ENCODE data around the gene PPP1R8.
"Not testable (repeated sequence)": the region's sequence is repeated elsewhere in the genome, so short reads cannot be mapped to it uniquely, and the experiment has no call there.

PPP1R8 gene

GRCh38 chr1:27830621-27831440 lies at the start of gene PPP1R8:
PPP1R8 (plus strand) TSS chr1:27830782; CDS start chr1:27830836, 54 bp downstream.
- peak; percentile 89 for DNase-seq (ENCODE audit: low read depth)

GRCh38 chr1:27782950-27783349 lies 47.6 kb upstream of the PPP1R8 start:
- DNase-seq (ENCODE audit: low read depth) = no peak

GRCh38 chr1:27784700-27785099 lies 45.9 kb upstream of the PPP1R8 start:
- DNase-seq (ENCODE audit: low read depth) = no peak

- DNase-seq (ENCODE audit: low read depth) = no peak
Measured at GRCh38 chr1:27785781-27786455, 44.7 kb upstream of the PPP1R8 start.

- no peak for DNase-seq (ENCODE audit: low read depth)
Measured at GRCh38 chr1:27787895-27788294, 42.7 kb upstream of the PPP1R8 start.

GRCh38 chr1:27789540-27790041 lies 41.0 kb upstream of the PPP1R8 start:
- no peak for DNase-seq (ENCODE audit: low read depth)

GRCh38 chr1:27790270-27790669 lies 40.3 kb upstream of the PPP1R8 start:
- not testable (repeated sequence) for DNase-seq (ENCODE audit: low read depth)

GRCh38 chr1:27795601-27796000 lies 35.0 kb upstream of the PPP1R8 start:
- DNase-seq (ENCODE audit: low read depth) = no peak

GRCh38 chr1:27804791-27805190 lies 25.8 kb upstream of the PPP1R8 start:
- no peak for DNase-seq (ENCODE audit: low read depth)

GRCh38 chr1:27806758-27807157 lies 23.8 kb upstream of the PPP1R8 start:
- no peak for DNase-seq (ENCODE audit: low read depth)

GRCh38 chr1:27807385-27807784 lies 23.2 kb upstream of the PPP1R8 start:
- no peak for DNase-seq (ENCODE audit: low read depth)

GRCh38 chr1:27808131-27808530 lies 22.5 kb upstream of the PPP1R8 start:
- DNase-seq (ENCODE audit: low read depth) = not testable (repeated sequence)

GRCh38 chr1:27809883-27810282 lies 20.7 kb upstream of the PPP1R8 start:
- DNase-seq (ENCODE audit: low read depth) = no peak

GRCh38 chr1:27811741-27812500 lies 18.7 kb upstream of the PPP1R8 start:
- no peak for DNase-seq (ENCODE audit: low read depth)

GRCh38 chr1:27816921-27817630 lies 13.5 kb upstream of the PPP1R8 start:
- no peak for DNase-seq (ENCODE audit: low read depth)

GRCh38 chr1:27821761-27822315 lies 8.7 kb upstream of the PPP1R8 start:
- no peak for DNase-seq (ENCODE audit: low read depth)

GRCh38 chr1:27823784-27824183 lies 6.8 kb upstream of the PPP1R8 start:
- no peak for DNase-seq (ENCODE audit: low read depth)

- DNase-seq (ENCODE audit: low read depth) = no peak
Measured at GRCh38 chr1:27824411-27824810, 6.2 kb upstream of the PPP1R8 start.

GRCh38 chr1:27829339-27829960 lies 1.1 kb upstream of the PPP1R8 start:
- DNase-seq (ENCODE audit: low read depth) = not testable (repeated sequence)

- no peak for DNase-seq (ENCODE audit: low read depth)
Measured at GRCh38 chr1:27831568-27832410, 1.2 kb downstream of the PPP1R8 start.
